ENCODE data around the gene CFAP119. TPM values are rescaled to one million over a fixed set of nuclear protein-coding genes. Genes with fewer than 3 reads are reported as not detected.

Gene CFAP119
- total and polyA plus RNA-seq, 4 donors = 0.33 to 2.7 (median 1.2) TPM

- WGBS = 96% methylated on average over 13 of the region's 13 CpGs
- H3K27me3 ChIP-seq (ENCODE audit: control insufficient read depth in 4 of 4, insufficient read depth in 4 of 4, low read length in 3 of 4) = no peaks in the 10 kb centered on the region
- TF ChIP-seq FOXA2 (IDR thresholded peaks at IDR 0.05) = no peak
- no peaks in the 10 kb centered on the region for H3K9me3 ChIP-seq (ENCODE audit: control insufficient read depth in 4 of 4, low read length in 3 of 4)
- H3K4me1 ChIP-seq (ENCODE audit: control insufficient read depth in 4 of 4, insufficient read depth in 4 of 4, low read length in 3 of 4) = peaks cover 5 to 27% (median 22%) of the 10 kb centered on the region in 4 donors
- H3K36me3 ChIP-seq (ENCODE audit: control insufficient read depth in 4 of 4, insufficient read depth in 3 of 4, low read depth in 1 of 4, low read length in 3 of 4) = peaks cover 0 to 15% (median 6%) of the 10 kb centered on the region in 4 donors
- H3K4me3 ChIP-seq (ENCODE audit: low read depth in 1 of 3, low read length in 3 of 3) = no peak overlapping the region
- no peak overlapping the region for H3K9ac ChIP-seq (ENCODE audit: low read depth in 1 of 2, low read length in 2 of 2)
- H3K27ac ChIP-seq (ENCODE audit: low read depth in 1 of 2, low read length in 2 of 2) = no peak overlapping the region
- DNase-seq (ENCODE audit: low spot score) = no peak
Observed at GRCh38 chr16:30756781-30757100, 5.1 kb downstream of the CFAP119 start.

DNA sequence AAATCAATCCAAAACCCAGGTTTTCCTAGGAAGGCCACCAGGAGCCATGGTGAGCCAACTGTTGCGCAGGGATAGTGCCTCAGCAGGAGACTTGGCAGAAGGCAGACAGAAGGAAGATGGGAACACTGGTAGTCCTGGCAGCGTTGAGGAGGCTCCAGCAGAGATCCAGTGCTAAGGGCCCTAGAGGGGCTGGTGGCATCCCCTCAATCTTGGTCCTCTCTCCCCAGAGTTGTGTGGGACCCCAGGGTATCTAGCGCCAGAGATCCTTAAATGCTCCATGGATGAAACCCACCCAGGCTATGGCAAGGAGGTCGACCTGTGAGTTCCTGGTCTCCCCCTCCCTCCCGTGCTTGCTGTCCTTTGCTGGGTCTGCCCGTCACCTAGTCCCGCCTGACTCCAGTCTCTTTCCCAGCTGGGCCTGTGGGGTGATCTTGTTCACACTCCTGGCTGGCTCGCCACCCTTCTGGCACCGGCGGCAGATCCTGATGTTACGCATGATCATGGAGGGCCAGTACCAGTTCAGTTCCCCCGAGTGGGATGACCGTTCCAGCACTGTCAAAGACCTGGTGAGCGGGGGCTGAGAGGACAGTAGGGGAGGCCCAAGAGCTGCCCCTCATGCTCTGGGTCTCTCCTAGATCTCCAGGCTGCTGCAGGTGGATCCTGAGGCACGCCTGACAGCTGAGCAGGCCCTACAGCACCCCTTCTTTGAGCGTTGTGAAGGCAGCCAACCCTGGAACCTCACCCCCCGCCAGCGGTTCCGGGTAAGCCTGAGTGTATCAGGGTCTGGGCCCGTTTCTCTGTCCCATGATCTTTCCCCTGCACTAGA is 5.7 kb downstream of the CFAP119 start:
- TF ChIP-seq JUND (IDR thresholded peaks at IDR 0.05) (no peak), REST (IDR thresholded peaks at IDR 0.05) (no peak), HNF4A (conservative IDR thresholded peaks at IDR 0.05) (no peak), TAF1 (conservative IDR thresholded peaks at IDR 0.05) (no peak), NR2F2 (IDR thresholded peaks at IDR 0.05) (no peak), CTCF (IDR thresholded peaks at IDR 0.05; ENCODE audit: low read depth, low read length, missing input control) (no peak), RAD21 (IDR thresholded peaks at IDR 0.05) (no peak), HNF4G (IDR thresholded peaks at IDR 0.05) (no peak), EGR1 (IDR thresholded peaks at IDR 0.05; ENCODE audit: low read depth in 2 of 2) (no peak), SP1 (IDR thresholded peaks at IDR 0.05) (no peak), MAX (IDR thresholded peaks at IDR 0.05) (no peak), RXRA (IDR thresholded peaks at IDR 0.05) (no peak)
- TF ChIP-seq, protein P1, sequence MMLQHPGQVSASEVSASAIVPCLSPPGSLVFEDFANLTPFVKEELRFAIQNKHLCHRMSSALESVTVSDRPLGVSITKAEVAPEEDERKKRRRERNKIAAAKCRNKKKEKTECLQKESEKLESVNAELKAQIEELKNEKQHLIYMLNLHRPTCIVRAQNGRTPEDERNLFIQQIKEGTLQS (IDR thresholded peaks at IDR 0.05) = no peak
- TF ChIP-seq, protein P2, sequence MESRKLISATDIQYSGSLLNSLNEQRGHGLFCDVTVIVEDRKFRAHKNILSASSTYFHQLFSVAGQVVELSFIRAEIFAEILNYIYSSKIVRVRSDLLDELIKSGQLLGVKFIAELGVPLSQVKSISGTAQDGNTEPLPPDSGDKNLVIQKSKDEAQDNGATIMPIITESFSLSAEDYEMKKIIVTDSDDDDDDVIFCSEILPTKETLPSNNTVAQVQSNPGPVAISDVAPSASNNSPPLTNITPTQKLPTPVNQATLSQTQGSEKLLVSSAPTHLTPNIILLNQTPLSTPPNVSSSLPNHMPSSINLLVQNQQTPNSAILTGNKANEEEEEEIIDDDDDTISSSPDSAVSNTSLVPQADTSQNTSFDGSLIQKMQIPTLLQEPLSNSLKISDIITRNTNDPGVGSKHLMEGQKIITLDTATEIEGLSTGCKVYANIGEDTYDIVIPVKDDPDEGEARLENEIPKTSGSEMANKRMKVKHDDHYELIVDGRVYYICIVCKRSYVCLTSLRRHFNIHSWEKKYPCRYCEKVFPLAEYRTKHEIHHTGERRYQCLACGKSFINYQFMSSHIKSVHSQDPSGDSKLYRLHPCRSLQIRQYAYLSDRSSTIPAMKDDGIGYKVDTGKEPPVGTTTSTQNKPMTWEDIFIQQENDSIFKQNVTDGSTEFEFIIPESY (IDR thresholded peaks at IDR 0.05) = no peak
- Histone ChIP-seq H3K27ac (ENCODE audit: low read depth in 1 of 2, low read length in 2 of 2) (no peak overlapping the region), H3K9ac (ENCODE audit: low read depth in 1 of 2, low read length in 2 of 2) (no peak overlapping the region), H3K9me3 (ENCODE audit: control insufficient read depth in 4 of 4, low read length in 3 of 4) (no peaks in the 10 kb centered on the region), H3K36me3 (ENCODE audit: control insufficient read depth in 4 of 4, insufficient read depth in 3 of 4, low read depth in 1 of 4, low read length in 3 of 4) (peaks cover 3 to 20% (median 9%) of the 10 kb centered on the region in 4 donors), H3K4me3 (ENCODE audit: low read depth in 1 of 3, low read length in 3 of 3) (no peak overlapping the region), H3K4me1 (ENCODE audit: control insufficient read depth in 4 of 4, insufficient read depth in 4 of 4, low read length in 3 of 4) (peaks cover 1 to 22% (median 17%) of the 10 kb centered on the region in 4 donors), H3K27me3 (ENCODE audit: control insufficient read depth in 4 of 4, insufficient read depth in 4 of 4, low read length in 3 of 4) (no peaks in the 10 kb centered on the region)
- no peak for DNase-seq (ENCODE audit: low spot score)
- WGBS = 95% methylated on average over 20 of the region's 20 CpGs
